Adrenal gland (tissue), 12 donors: ENCODE results near the gene UBQLN1. TPM values are rescaled to one million over a fixed set of nuclear protein-coding genes. Genes with fewer than 3 reads are reported as not detected.

Experiments
- DNase-seq, 7 donors: peaks; one replicate each; pipeline ENCODE4 v3.0.0-alpha.2; 2019 to 2020
- H3K27ac ChIP-seq, 5 donors: fragments of 200-600 bp; sonication (generic) in 4 of 5; 1 replicate in 3 of 5; 2 replicates in 2 of 5; pipeline versions ENCODE4 v1.5.1 to v1.8.0; 2016 to 2020; ENCODE audit warnings: mild to moderate bottlenecking in 1 of 5
- H3K27me3 ChIP-seq: fragments of 200-600 bp; 2 replicates; pipeline ENCODE4 v1.8.0; 2021
- H3K36me3 ChIP-seq, 2 donors: fragments of 200-600 bp; replicated peaks in 1 of 2; 1 replicate in 1 of 2; 2 replicates in 1 of 2; pipeline versions ENCODE4 v1.5.1 to v1.8.0; 2018 to 2022
- H3K4me1 ChIP-seq, 2 donors: fragments of 200-600 bp; replicated peaks in 1 of 2; 1 replicate in 1 of 2; 2 replicates in 1 of 2; pipeline versions ENCODE4 v1.5.1 to v1.8.0; 2018 to 2021
- H3K4me3 ChIP-seq, 4 donors: fragments of 200-600 bp; sonication (generic) in 3 of 4; one replicate each; pipeline ENCODE4 v1.5.1; 2016 to 2018
- H3K9me3 ChIP-seq, 3 donors: fragments of 200-600 bp; sonication (generic) in 1 of 3; replicated peaks in 1 of 3; 1 replicate in 2 of 3; 2 replicates in 1 of 3; pipeline versions ENCODE4 v1.5.1 to v1.8.0; 2016 to 2021
- POLR2A ChIP-seq, 2 donors: fragments of 450-650 bp; IDR thresholded peaks; one replicate each; pipeline ENCODE4 v1.6.1; 2017; ENCODE audit warnings: antibody characterized with exemption in 2 of 2, mild to moderate bottlenecking in 2 of 2, moderate library complexity in 1 of 2
- WGBS, 4 donors: extraction: QIAGEN DNeasy Blood & Tissue Kit in 2 of 4; methylation state at CpG; one replicate each; pipeline versions ENCODE4 v1.1.5 to v1.1.7; 2013 to 2017; 5-methylcytosine and 5-hydroxymethylcytosine counted together
- intact Hi-C, 2 donors: fragments of 100-400 bp; cut with DNase I; formaldehyde crosslinking; loops; one replicate each; pipeline versions ENCODE4 v1.14.1 to v1.15.0; 2022 to 2023
- polyA plus RNA-seq, 3 donors: library from polyadenylated mRNA; stranded (reverse); fragments of 200-250 nt in 2 of 3; fragments of 350-450 nt in 1 of 3; fragmentation: Illumina TruSeq in 1 of 3; extraction: RNeasy Lipid Tissue Mini Kit (QIAGEN cat#74804) in 1 of 3; gene quantifications; one replicate each; pipeline ENCODE4 v1.2.3, GENCODE V29; 2013 to 2014
- total RNA-seq, 9 donors: library from RNA; depleted of rRNA in 4 of 9; stranded (reverse); fragments of >200 nt in 4 of 9; fragments of 120-200 nt in 1 of 9; fragmentation: NEBNext Ultra II Directional in 1 of 9; extraction: Animal tissue kit (Norgen Biotek cat#: 25700) in 1 of 9; gene quantifications; one replicate each; pipeline versions ENCODE4 v1.1.0 to v1.2.4, GENCODE V29; 2013 to 2023
- TF ChIP-seq, protein P1 (sequence below), 6 experiments: fragments of 450-650 bp in 4 of 6; fragments of 200-600 bp in 2 of 6; sonication (generic) in 1 of 6; IDR thresholded peaks; 1 replicate in 5 of 6; 2 replicates in 1 of 6; pipeline versions ENCODE4 v1.5.1 to v1.8.0; 2016 to 2021; ENCODE audit warnings: antibody characterized with exemption in 6 of 6, mild to moderate bottlenecking in 2 of 6, moderate library complexity in 1 of 6
- donor health status: healthy with polysubstance abuse.
- donor health status: Bipolar disorder and iron deficiency.
- donor health status: DM: yes; HTN: yes; CAD: no.
- donor health status: DM: no; HTN: no; CAD: no.
- donor health status: DM: no; HTN: no; CAD: no.
- donor health status: DM: yes; HTN: yes; CAD: no.

The UBQLN1 gene
- total and polyA plus RNA-seq, 12 donors, result 23.7 to 243 (median 110) TPM

DNA sequence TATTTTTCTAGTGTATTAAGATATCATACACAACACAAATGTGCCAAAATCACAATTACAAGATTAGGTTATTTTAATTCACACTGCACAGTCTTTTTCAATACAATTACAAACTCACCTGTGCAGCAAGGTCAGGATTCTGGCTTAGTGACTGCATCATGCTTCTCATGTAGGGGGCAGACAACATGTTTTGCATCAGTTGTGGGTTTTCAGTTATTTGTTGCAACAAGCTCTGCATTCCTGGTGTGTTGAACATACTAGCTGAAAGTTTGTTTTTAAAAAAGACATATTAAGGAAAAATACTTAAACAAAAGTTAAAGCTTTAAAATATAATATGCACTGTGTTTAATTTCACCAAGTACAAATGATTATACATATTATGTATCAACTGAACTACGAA lies 38.7 kb downstream of the UBQLN1 start:
- Histone ChIP-seq H3K27me3 (no peaks in the 10 kb centered on the region), H3K4me3 (no peak overlapping the region), H3K9me3 (no peaks in the 10 kb centered on the region), H3K4me1 (peaks cover 9 to 16% of the 10 kb centered on the region in 2 donors), H3K27ac (no peak overlapping the region), H3K36me3 (peaks cover 0 to 33% of the 10 kb centered on the region in 2 donors)
- no peak for DNase-seq
- no peak for TF ChIP-seq POLR2A (IDR thresholded peaks at IDR 0.05)
- TF ChIP-seq, protein P1, sequence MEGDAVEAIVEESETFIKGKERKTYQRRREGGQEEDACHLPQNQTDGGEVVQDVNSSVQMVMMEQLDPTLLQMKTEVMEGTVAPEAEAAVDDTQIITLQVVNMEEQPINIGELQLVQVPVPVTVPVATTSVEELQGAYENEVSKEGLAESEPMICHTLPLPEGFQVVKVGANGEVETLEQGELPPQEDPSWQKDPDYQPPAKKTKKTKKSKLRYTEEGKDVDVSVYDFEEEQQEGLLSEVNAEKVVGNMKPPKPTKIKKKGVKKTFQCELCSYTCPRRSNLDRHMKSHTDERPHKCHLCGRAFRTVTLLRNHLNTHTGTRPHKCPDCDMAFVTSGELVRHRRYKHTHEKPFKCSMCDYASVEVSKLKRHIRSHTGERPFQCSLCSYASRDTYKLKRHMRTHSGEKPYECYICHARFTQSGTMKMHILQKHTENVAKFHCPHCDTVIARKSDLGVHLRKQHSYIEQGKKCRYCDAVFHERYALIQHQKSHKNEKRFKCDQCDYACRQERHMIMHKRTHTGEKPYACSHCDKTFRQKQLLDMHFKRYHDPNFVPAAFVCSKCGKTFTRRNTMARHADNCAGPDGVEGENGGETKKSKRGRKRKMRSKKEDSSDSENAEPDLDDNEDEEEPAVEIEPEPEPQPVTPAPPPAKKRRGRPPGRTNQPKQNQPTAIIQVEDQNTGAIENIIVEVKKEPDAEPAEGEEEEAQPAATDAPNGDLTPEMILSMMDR (IDR thresholded peaks at IDR 0.05), result no peak
- intact Hi-C loops, result no loop called here
- WGBS, 4 donors, result 94 to 100% (median 98%) methylated on average over 1 of the region's 1 CpG

DNA sequence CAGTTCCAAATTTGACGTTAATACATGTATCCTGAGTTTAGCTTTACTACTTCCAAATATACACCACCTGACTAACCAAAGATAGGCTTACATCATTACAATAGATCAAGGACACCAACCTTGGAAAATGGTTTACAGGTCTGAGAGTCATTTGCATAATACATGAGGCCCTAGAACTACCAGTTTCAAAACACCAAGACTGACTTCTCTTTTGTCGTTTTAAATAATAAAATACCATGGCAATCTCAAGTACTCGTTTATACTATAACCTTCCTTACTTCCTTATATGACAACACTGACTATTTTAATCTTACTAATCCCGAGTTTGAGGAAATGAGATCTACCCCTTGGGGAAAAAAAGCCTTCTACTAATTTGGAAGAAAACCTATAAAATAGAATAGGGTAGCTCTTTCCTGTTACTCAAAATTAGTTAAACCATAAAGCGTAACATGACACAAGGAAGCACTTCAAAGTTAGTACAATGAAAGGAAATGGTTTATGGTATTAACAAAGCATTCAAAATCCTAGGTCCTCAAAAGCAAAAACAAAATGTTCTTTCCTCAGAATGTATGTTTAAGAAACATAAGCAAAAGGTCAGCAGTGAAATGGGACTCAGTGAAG lies 42.1 kb downstream of the UBQLN1 start:
- H3K27me3 ChIP-seq, result no peaks in the 10 kb centered on the region
- no peak overlapping the region for H3K4me3 ChIP-seq
- DNase-seq, result no peak
- TF ChIP-seq, protein P1 (IDR thresholded peaks at IDR 0.05), result no peak
- TF ChIP-seq POLR2A (IDR thresholded peaks at IDR 0.05), result no peak
- H3K9me3 ChIP-seq, result no peaks in the 10 kb centered on the region
- H3K27ac ChIP-seq, result peak overlapping the region in 2 of 5 donors; percentile 28 to 58
- peaks cover 9 to 16% of the 10 kb centered on the region in 2 donors for H3K4me1 ChIP-seq
- intact Hi-C loops, result no loop called here
- 39 to 62% (median 47%) methylated on average over 5 of the region's 5 CpGs for WGBS, 4 donors
- H3K36me3 ChIP-seq, result peaks cover 0 to 62% of the 10 kb centered on the region in 2 donors

DNA sequence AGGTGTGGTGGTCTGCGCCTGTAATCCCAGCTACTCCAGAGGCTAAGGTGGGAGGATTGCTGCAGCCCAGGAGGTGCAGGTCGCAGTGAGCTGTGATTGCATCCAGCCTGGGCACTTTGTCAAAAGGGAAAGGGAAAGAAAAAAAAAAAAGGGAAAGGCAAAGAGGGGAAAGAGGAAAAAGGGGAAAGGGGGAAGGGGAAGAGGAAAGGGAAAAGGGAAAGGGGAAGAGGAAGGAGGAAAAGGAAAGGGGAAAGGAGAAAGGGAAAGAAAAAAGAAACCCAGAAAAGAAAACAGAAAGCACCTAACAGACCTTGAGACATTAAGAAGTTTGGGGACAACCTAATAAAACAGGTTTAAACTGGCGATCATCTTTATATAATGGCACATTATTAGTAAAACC lies 44.8 kb downstream of the UBQLN1 start:
- intact Hi-C loops, result no loop called here
- DNase-seq, result no peak
- H3K27me3 ChIP-seq, result no peaks in the 10 kb centered on the region
- H3K27ac ChIP-seq, result no peak overlapping the region
- peaks cover 0 to 71% of the 10 kb centered on the region in 2 donors for H3K36me3 ChIP-seq
- H3K9me3 ChIP-seq, result no peaks in the 10 kb centered on the region
- TF ChIP-seq, protein P1 (IDR thresholded peaks at IDR 0.05), result no peak
- no peak for TF ChIP-seq POLR2A (IDR thresholded peaks at IDR 0.05)
- WGBS, 4 donors, result 92 to 99% (median 97%) methylated on average over 3 of the region's 3 CpGs
- H3K4me3 ChIP-seq, result no peak overlapping the region
- peaks cover 9 to 16% of the 10 kb centered on the region in 2 donors for H3K4me1 ChIP-seq

GRCh38 chr9:83656952-83657351 lies 50.8 kb downstream of the UBQLN1 start:
- no peaks in the 10 kb centered on the region for H3K4me1 ChIP-seq
- no peaks in the 10 kb centered on the region for H3K9me3 ChIP-seq
- intact Hi-C loops, result no loop called here
- no peaks in the 10 kb centered on the region for H3K27me3 ChIP-seq
- 78 to 97% (median 88%) methylated on average over 6 of the region's 6 CpGs for WGBS, 4 donors
- no peak overlapping the region for H3K4me3 ChIP-seq
- TF ChIP-seq POLR2A (IDR thresholded peaks at IDR 0.05), result no peak
- TF ChIP-seq, protein P1 (IDR thresholded peaks at IDR 0.05), result no peak
- DNase-seq, result no peak
- no peak overlapping the region for H3K27ac ChIP-seq
- peaks cover 0 to 51% of the 10 kb centered on the region in 2 donors for H3K36me3 ChIP-seq
